HepG2 (cell line): ENCODE results near the gene MSMO1. TPM values are rescaled to one million over a fixed set of nuclear protein-coding genes. Genes with fewer than 3 reads are reported as not detected.
A peak's percentile ranks its signal among the peaks of the same experiment; 100 is the strongest.

ENCODE experiments used
- ATAC-seq: fragments of 200-7000 bp; cut with Tn5 transposase; 3 replicates; pipeline ENCODE4 v1.9.1; 2020; ENCODE audit warnings: mild to moderate bottlenecking, moderate library complexity
- BruUV-seq: library from RNA; stranded (reverse); fragments of 400-500 nt; replicated peaks from 2 replicates; lab custom pipeline; 2021; lab: Mats Ljungman, UMichigan
- CTCF ChIA-PET: fragments of 300-600 bp; formaldehyde crosslinking; extraction: SDS; loops from one replicate; lab custom pipeline; 2021; ENCODE audit warnings: low total read pairs, inconsistent platforms, low intra/inter-chr PET ratio; lab: Yijun Ruan, JAX
- POLR2A ChIA-PET: fragments of 350-600 bp; sonication (Branson Sonifier 250); formaldehyde crosslinking; loops from one replicate; lab custom pipeline; 2020; ENCODE audit warnings: antibody characterized with exemption, inconsistent platforms; lab: Yijun Ruan, JAX
- DNase-seq: peaks from one replicate; pipeline ENCODE4 v3.0.0-alpha.2; 2015; ENCODE audit warnings: low spot score
- FAIRE-seq: peaks from 3 replicates; lab custom pipeline; 2011; peaks lifted over from hg19 to GRCh38; lab: Jason Lieb, UNC
- H2AFZ ChIP-seq: one replicate; pipeline ENCODE4 v1.6.1; 2011; ENCODE audit warnings: low read length, inconsistent platforms
- H3K27ac ChIP-seq: fragments of 300-600 bp; 3 replicates; pipeline ENCODE4 v1.8.0; 2011; ENCODE audit warnings: mixed run types, mild to moderate bottlenecking, mixed read lengths, low read length, inconsistent platforms; ENCODE audit not compliant: insufficient read depth; ENCODE audit errors: extremely low read length
- H3K27me3 ChIP-seq, 2 experiments: fragments of 200-600 bp in 1 of 2; 2 replicates in 1 of 2; 3 replicates in 1 of 2; pipeline versions ENCODE4 v1.6.0 to v1.8.0; 2011; ENCODE audit warnings: low read length in 2 of 2, mild to moderate bottlenecking in 2 of 2, moderate library complexity in 2 of 2, inconsistent platforms in 1 of 2; ENCODE audit not compliant: insufficient read depth in 2 of 2, control insufficient read depth in 1 of 2
- H3K36me3 ChIP-seq, 2 experiments: fragments of 200-600 bp in 1 of 2; replicated peaks in 1 of 2; 2 replicates in 1 of 2; 3 replicates in 1 of 2; pipeline versions ENCODE4 v1.5.1 to v1.8.0; 2011; ENCODE audit warnings: low read length in 2 of 2, inconsistent platforms in 1 of 2; ENCODE audit not compliant: insufficient read depth in 2 of 2, control insufficient read depth in 1 of 2
- H3K4me1 ChIP-seq: 2 replicates; pipeline ENCODE4 v1.5.1; 2012; ENCODE audit warnings: low read length, inconsistent platforms; ENCODE audit not compliant: insufficient read depth
- H3K4me2 ChIP-seq: 2 replicates; pipeline ENCODE4 v1.6.0; 2011; ENCODE audit warnings: low read depth, low read length, inconsistent platforms
- H3K4me3 ChIP-seq, 3 experiments: fragments of 200-600 bp in 1 of 3; sonication (generic), shearing (Covaris generic) in 1 of 3; replicated peaks in 1 of 3; 2 replicates each; pipeline ENCODE4 v1.5.1; 2011 to 2016; ENCODE audit warnings: low read length in 3 of 3, inconsistent platforms in 2 of 3, low read depth in 2 of 3, mild to moderate bottlenecking in 2 of 3, control low read depth in 1 of 3, mixed read lengths in 1 of 3; ENCODE audit not compliant: insufficient read depth in 1 of 3
- H3K79me2 ChIP-seq: one replicate; pipeline ENCODE4 v1.6.1; 2011; ENCODE audit warnings: low read length, inconsistent platforms; ENCODE audit not compliant: insufficient read depth
- H3K9ac ChIP-seq: 2 replicates; pipeline ENCODE4 v1.6.0; 2011; ENCODE audit warnings: mild to moderate bottlenecking, low read depth, low read length, inconsistent platforms; ENCODE audit not compliant: insufficient read depth
- H3K9me3 ChIP-seq: 2 replicates; pipeline ENCODE4 v1.5.1; 2012; ENCODE audit warnings: mild to moderate bottlenecking, low read length
- H4K20me1 ChIP-seq: 2 replicates; pipeline ENCODE4 v1.6.0; 2011; ENCODE audit warnings: inconsistent platforms, mild to moderate bottlenecking, low read length, moderate library complexity; ENCODE audit not compliant: insufficient read depth
- AHDC1 ChIP-seq: sonication (generic); formaldehyde crosslinking; IDR thresholded peaks from 2 replicates; pipeline ENCODE4 v1.5.1; 2020; ENCODE audit warnings: mild to moderate bottlenecking, missing genetic modification reagents, borderline replicate concordance
- EED ChIP-seq: sonication (generic); formaldehyde crosslinking; IDR thresholded peaks from 2 replicates; pipeline ENCODE4 v1.5.0; 2020; ENCODE audit warnings: mild to moderate bottlenecking, missing genetic modification reagents
- GFI1 ChIP-seq: sonication (generic); formaldehyde crosslinking; IDR thresholded peaks from 2 replicates; pipeline ENCODE4 v1.5.0; 2020; ENCODE audit warnings: missing genetic modification reagents, mild to moderate bottlenecking, borderline replicate concordance
- MAFK ChIP-seq, 2 experiments: IDR thresholded peaks in 1 of 2; conservative IDR thresholded peaks in 1 of 2; 2 replicates each; pipeline ENCODE4 v1.6.1; 2011; ENCODE audit warnings: improper control_type of control experiment in 2 of 2, low read length in 2 of 2
- SAP130 ChIP-seq: IDR thresholded peaks from 2 replicates; pipeline ENCODE4 v1.6.1; 2016; ENCODE audit warnings: low read depth
- SMAD9 ChIP-seq: sonication (generic); formaldehyde crosslinking; IDR thresholded peaks from 2 replicates; pipeline ENCODE4 v1.5.1; 2020; ENCODE audit warnings: mild to moderate bottlenecking, missing genetic modification reagents
- SOX5 ChIP-seq: IDR thresholded peaks from 2 replicates; pipeline ENCODE4 v1.6.1; 2016; ENCODE audit warnings: borderline replicate concordance
- TOE1 ChIP-seq: sonication (generic); formaldehyde crosslinking; IDR thresholded peaks from 2 replicates; pipeline ENCODE4 v1.4.0; 2020; ENCODE audit warnings: mild to moderate bottlenecking, missing genetic modification reagents
- ZNF33B ChIP-seq: sonication (generic); formaldehyde crosslinking; IDR thresholded peaks from 2 replicates; pipeline ENCODE4 v1.5.1; 2020; ENCODE audit warnings: mild to moderate bottlenecking, missing genetic modification reagents
- ZNF34 ChIP-seq: sonication (generic); formaldehyde crosslinking; IDR thresholded peaks from 2 replicates; pipeline ENCODE4 v1.4.0; 2020; ENCODE audit warnings: mild to moderate bottlenecking, missing genetic modification reagents, borderline replicate concordance
- ZNF513 ChIP-seq: sonication (generic); formaldehyde crosslinking; conservative IDR thresholded peaks from 2 replicates; pipeline ENCODE4 v1.5.0; 2020; ENCODE audit warnings: missing genetic modification reagents
- in situ Hi-C: cut with HindIII; loops from 2 replicates; pipeline ENCODE4 v1.10.0; 2017; ENCODE audit warnings: low pct_unique_long_range_greater_than_20kb; ENCODE audit not compliant: extremely low pct_ligation_motif_present
- intact Hi-C: fragments of 100-400 bp; cut with micrococcal nuclease; formaldehyde crosslinking; loops from one replicate; pipeline ENCODE4 v1.10.0; 2022; ENCODE audit not compliant: unreplicated experiment
- polyA plus RNA-seq, 8 experiments: library from polyadenylated mRNA; depleted of rRNA in 3 of 8; stranded (reverse) in 7 of 8; unstranded in 1 of 8; fragments of >200 nt; fragmentation: Illumina TruSeq in 4 of 8; extraction: Trizol in 4 of 8; gene quantifications; 2 replicates each; pipeline versions ENCODE4 v1.2.1 to v1.2.3, GENCODE V29; 2011 to 2016; ENCODE audit warnings: low read depth in 4 of 8, missing spikeins in 1 of 8, mixed read lengths in 1 of 8; ENCODE audit not compliant: insufficient read depth in 1 of 8
- total RNA-seq, 5 experiments: library from RNA; depleted of rRNA; stranded (reverse); fragments of >200 nt; fragmentation: Illumina TruSeq; extraction: Trizol; gene quantifications; 2 replicates each; pipeline ENCODE4 v1.2.3, GENCODE V29; 2016; ENCODE audit warnings: low read depth in 1 of 5
- TF ChIP-seq, protein P1 (sequence below): sonication (generic); formaldehyde crosslinking; IDR thresholded peaks from 2 replicates; pipeline ENCODE4 v1.4.0; 2020; ENCODE audit warnings: missing genetic modification reagents, borderline replicate concordance
- TF ChIP-seq, protein P2 (sequence below): sonication (generic); formaldehyde crosslinking; IDR thresholded peaks from 2 replicates; pipeline ENCODE4 v1.9.0; 2021; ENCODE audit warnings: missing genetic modification reagents, mild to moderate bottlenecking, borderline replicate concordance

Gene MSMO1
- total and polyA plus RNA-seq, 2 of the 13 experiments (the other 11 are each of a cell fraction or from before 2014, with no cell fraction given) = 98.1 to 216 TPM

DNA sequence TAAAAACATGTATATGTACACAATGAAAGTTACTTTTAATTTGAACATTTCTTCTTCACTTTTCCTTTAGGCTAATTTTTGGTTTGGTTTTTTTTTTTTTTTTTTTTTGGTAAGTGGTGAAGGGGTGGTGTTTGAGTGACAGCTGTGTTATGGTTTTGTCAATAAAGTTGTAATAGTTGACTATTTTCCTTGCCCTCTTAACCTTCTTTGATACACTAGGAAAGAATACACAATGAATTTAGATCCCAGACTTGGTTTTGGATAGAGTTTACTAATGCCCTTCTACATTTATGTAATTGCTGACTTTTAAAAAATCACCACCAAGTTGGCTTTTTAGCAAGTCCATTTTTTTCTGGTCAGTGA lies 38.1 kb upstream of the MSMO1 start:
- H3K4me2 ChIP-seq = no peak overlapping the region
- no peak for ATAC-seq
- peaks cover 11% of the 10 kb centered on the region for H3K4me1 ChIP-seq
- intact Hi-C loops (no loop called here), in situ Hi-C loops (no loop called here)
- no peaks in the 10 kb centered on the region for H3K36me3 ChIP-seq
- no peaks in the 10 kb centered on the region for H3K79me2 ChIP-seq
- ChIA-PET CTCF (no interaction called here), POLR2A (no interaction called here)
- BruUV-seq = no TSS peak
- H3K9me3 ChIP-seq = no peaks in the 10 kb centered on the region
- H3K27ac ChIP-seq = no peak overlapping the region
- no peak overlapping the region for H3K9ac ChIP-seq
- FAIRE-seq = no peak
- no peak overlapping the region for H2AFZ ChIP-seq
- no peak for DNase-seq
- H3K27me3 ChIP-seq = no peaks in the 10 kb centered on the region
- no peak overlapping the region for H3K4me3 ChIP-seq
- H4K20me1 ChIP-seq = no peaks in the 10 kb centered on the region
- TF ChIP-seq AHDC1 (CRISPR knock-in tag) (no peak), SAP130 (CRISPR knock-in tag) (no peak), SOX5 (CRISPR knock-in tag) (no peak), ZNF513 (CRISPR knock-in tag) (no peak), EED (no peak), GFI1 (no peak), SMAD9 (CRISPR knock-in tag) (no peak), TOE1 (CRISPR knock-in tag) (no peak), ZNF33B (CRISPR knock-in tag) (no peak), MAFK (conservative IDR thresholded peaks at IDR 0.05 in 1 of 2, IDR thresholded peaks at IDR 0.05 in 1 of 2; ENCODE audit: low read length in 2 of 2) (peak; percentile 21 to 23; a peak in 1 of 4 replicates), ZNF34 (CRISPR knock-in tag) (no peak)
- TF ChIP-seq, protein P1, sequence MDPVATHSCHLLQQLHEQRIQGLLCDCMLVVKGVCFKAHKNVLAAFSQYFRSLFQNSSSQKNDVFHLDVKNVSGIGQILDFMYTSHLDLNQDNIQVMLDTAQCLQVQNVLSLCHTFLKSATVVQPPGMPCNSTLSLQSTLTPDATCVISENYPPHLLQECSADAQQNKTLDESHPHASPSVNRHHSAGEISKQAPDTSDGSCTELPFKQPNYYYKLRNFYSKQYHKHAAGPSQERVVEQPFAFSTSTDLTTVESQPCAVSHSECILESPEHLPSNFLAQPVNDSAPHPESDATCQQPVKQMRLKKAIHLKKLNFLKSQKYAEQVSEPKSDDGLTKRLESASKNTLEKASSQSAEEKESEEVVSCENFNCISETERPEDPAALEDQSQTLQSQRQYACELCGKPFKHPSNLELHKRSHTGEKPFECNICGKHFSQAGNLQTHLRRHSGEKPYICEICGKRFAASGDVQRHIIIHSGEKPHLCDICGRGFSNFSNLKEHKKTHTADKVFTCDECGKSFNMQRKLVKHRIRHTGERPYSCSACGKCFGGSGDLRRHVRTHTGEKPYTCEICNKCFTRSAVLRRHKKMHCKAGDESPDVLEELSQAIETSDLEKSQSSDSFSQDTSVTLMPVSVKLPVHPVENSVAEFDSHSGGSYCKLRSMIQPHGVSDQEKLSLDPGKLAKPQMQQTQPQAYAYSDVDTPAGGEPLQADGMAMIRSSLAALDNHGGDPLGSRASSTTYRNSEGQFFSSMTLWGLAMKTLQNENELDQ (CRISPR knock-in tag) = no peak
- TF ChIP-seq, protein P2, sequence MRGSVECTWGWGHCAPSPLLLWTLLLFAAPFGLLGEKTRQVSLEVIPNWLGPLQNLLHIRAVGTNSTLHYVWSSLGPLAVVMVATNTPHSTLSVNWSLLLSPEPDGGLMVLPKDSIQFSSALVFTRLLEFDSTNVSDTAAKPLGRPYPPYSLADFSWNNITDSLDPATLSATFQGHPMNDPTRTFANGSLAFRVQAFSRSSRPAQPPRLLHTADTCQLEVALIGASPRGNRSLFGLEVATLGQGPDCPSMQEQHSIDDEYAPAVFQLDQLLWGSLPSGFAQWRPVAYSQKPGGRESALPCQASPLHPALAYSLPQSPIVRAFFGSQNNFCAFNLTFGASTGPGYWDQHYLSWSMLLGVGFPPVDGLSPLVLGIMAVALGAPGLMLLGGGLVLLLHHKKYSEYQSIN (CRISPR knock-in tag) = no peak
